Bone marrow (tissue), 2 donors: ENCODE data around the gene SPTLC1.
"Not testable (repeated sequence)": the region's sequence is repeated elsewhere in the genome, so short reads cannot be mapped to it uniquely, and the experiment has no call there.

Source experiments
- DNase-seq, 2 donors: peaks; one replicate each; lab custom pipeline; 2025; lab: John Stamatoyannopoulos, UW

Gene SPTLC1

GRCh38 chr9:92030367-92030766 is 84.8 kb downstream of the SPTLC1 start:
- no peak for DNase-seq

DNA sequence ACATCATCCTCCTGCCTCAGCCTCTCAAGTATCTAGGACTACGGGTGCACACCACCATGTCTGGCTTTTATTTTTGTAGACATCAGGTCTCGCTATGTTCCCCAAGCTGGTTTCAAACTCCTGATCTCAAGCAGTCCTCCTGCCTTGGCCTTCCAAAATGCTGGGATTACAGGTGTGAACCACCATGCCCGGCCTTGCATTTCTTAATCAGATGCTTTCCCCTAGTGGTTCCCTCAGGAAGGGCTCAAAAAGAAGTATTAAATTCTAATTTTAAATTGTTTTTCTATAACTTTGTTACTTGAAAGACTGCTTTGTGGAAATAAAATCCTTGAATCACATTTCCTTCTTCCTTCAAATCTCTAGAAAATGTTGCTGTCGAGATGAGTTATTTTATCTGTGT is 85.7 kb downstream of the SPTLC1 start:
- no peak for DNase-seq

GRCh38 chr9:92026206-92027002 is 88.8 kb downstream of the SPTLC1 start:
- no peak for DNase-seq

DNA sequence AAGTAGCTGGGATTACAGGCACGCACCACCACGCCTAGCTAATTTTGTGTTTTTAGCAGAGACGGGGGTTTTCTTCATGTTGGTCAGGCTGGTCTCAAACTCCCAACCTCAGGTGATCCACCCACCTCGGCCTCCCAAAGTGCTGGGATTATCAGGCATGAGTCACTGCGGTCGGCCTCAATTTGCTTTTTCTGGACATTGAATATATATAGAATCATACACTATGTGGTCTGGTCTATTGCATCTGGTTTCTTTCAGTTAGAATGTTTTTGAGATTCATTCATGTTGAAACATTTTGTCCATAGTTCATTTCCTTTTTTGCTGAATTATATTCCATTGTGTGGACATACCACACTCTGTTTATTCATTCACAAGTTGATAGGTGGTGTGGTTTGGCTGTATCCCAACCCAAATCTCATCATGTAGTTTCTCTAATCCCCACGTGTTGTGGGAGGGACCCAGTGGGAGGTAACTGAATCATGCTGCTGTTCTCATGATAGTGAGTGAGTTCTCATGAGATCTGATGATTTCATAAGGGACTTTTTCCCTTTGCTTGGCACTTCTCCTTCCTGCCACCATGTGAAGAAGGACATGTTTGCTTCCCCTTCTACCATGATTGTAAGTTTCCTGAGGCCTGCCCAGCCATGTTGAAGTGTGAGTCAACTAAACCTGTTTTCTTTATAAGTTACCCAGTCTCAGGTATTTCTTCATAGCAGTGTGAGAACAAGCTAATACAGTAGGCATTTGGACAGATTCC is 93.2 kb downstream of the SPTLC1 start:
- not testable (repeated sequence) for DNase-seq

GRCh38 chr9:92019658-92020057 is 95.6 kb downstream of the SPTLC1 start:
- no peak for DNase-seq

DNA sequence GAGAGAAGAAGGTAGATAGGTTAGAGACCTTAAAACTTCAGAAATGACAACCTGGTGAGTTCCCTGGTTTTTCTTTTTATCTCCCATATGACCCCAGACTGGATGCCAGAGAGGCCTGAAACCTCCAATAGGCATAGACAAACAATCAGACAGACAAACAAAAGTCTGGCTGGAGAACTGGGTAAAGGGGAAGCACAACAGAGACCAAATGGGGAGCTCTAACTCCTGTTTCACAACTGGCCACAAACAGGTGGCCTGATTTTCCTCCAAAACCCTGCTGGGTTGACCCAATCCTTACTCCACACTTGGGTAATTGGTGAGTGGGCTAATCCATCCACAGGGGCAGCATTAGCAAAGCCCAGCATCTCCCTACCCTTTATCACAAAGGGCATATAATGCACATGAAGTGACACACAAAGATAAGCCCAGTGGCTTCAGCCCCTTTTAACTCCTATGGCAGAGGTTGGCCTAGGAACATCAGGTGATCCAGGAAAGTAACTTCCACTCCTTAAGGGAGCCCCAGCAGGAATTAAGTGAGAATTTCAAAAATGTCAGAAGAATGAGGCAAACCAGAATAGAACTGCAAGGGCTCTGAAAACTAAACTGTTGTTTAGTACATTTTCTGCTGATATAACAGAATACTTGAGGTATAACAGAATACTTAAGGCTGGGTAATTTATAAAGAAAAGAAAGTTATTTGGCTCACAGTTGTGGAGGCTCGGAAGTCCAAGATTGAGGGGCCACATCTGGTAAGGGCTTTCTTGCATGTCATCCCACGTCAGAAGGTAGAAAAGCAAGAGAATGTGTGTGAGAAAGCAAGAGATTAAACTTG is 104.3 kb downstream of the SPTLC1 start:
- DNase-seq, result no peak

DNA sequence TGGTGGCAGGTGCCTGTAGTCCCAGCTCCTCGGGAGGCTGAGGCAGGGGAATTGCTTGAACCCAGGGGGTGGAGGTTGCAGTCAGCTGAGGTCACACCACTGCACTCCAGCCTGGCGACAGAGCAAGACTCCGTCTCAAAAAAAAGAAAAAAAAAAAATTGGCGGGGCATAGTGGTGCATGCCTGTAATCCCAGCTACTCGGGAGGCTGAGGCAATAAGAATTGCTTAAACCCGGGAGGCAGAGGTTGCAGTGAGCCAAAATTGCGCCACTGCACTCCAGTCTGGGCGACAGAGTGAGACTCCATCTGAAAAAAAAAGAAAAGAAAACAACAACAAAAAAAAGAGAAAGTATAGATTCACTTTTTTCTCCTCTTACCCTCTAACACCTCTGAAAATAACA is 105.0 kb downstream of the SPTLC1 start:
- DNase-seq, result not testable (repeated sequence)

DNA sequence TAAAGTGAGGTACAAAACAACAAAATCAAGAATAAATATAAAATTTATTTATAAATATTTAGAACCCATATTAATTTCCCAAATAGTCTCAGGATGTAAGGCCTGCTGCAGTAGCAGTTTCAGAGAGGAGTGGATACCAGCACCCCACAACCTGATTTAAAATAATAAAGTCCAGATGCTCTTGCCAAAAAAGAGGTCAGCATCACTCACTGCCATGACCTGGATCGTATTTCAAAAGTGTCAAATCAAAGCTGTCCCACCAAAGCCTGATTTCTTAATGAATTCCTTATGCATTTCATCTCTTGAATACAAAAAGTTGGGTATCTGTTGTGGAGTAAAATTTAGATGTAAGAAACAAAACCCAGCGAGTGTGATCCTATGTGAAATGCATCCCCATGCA is 107.2 kb downstream of the SPTLC1 start:
- no peak for DNase-seq

DNA sequence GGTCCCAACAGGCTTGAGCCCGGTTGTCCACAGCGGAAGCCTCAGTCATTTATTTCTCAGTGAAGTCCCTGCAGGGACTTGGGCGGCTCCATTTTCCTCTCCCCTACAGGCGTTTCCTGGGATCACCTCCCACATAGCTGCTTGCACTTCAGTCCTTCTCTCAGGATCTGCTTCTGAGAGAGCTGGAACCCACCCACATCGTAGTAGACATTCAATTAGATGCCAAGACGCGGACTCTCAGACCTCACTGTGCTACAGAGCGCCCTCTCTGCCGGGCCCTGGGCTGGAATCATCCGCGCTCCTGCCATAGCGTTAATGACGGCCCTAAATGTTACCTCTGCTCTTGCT is 111.2 kb downstream of the SPTLC1 start:
- no peak for DNase-seq

DNA sequence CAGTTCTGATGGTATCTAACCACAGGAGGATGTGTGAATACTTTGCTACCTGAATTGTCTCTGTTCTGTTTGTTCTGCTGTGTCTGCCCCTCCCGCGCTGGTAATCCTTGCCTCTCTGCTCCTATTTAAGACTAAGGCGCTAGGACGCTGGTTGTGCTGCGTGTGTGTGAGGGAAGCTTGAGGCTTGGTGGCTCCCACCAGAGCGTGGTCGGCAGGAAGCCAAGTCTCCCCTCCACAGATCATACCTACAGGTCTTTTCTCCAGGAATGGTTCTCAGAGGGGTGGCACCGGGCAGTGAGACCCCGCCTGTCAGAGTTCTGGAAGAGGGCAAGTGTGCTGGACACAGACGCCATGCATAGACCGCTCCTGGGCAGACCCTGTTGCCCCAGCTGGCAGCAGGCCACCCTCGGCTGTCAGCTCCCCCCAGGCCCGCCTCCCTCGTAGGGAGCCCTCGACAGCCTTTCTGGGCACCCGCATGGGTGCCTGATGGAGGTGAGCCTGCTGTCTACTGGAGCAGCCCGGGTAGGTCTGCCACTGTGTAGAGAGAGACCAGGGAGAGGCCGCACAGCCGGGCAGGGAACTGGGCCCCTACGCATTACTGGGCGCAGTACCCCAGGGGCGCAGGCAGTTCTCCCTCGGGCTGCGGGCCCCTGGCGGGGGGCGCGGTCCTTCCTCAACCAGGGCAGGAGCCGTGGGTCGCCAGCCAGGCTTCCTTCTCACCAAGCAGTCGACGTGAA is 111.7 kb downstream of the SPTLC1 start:
- DNase-seq, result no peak

DNA sequence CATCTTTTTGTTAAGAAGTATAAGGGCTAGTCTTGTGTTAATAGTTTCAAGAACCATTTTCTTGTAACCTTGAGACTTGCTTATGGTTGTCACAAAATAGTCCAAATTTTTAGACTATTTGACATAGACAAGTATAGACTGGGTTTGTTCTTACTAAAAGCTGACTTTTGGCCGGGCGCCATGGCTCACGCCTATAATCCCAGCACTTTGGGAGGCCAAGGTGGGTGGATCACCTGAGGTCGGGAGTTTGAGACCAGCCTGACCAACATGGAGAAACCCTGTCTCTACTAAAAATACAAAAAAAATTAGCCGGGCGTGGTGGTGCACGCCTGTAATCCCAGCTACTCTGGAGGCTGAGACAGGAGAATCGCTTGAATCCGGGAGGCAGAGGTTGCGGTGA is 113.3 kb downstream of the SPTLC1 start:
- not testable (repeated sequence) for DNase-seq

- DNase-seq, result no peak
These were observed 114.0 kb downstream of the SPTLC1 start for GRCh38 chr9:92001244-92001643.

DNA sequence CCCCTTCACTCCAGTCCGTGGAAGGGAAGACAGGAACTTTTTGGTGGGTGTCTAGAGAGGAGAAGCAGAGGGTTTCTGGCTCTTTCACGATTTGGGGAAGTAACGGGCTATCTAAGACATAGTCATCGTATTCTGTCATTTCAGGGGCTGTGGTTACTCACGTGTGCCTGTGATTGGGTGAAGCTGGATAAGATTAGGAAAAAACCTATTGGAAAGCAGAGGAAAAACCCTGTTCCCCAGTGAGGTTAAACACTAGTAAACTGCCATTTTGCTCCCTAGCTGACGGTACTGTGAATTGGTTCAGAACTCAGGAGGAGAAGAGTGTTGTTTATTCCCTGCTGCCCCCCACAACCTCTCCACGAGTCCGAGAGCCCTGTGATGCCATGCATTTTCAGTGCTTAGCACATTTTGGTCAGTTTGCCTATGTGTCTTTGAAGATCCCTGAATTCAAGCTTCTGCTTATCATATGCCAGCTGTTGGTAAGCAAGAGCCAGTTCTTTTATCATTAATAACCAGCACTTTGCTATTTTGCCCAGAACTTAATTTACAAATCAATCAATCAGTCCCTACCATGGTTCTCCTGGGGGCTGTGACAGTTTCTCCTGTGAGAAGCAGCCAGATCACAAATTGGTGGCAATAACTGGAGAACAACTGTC is 120.1 kb downstream of the SPTLC1 start:
- no peak for DNase-seq

GRCh38 chr9:91994422-91994821 is 120.8 kb downstream of the SPTLC1 start:
- DNase-seq, result no peak

GRCh38 chr9:91992461-91993041 is 122.7 kb downstream of the SPTLC1 start:
- DNase-seq, result no peak

DNA sequence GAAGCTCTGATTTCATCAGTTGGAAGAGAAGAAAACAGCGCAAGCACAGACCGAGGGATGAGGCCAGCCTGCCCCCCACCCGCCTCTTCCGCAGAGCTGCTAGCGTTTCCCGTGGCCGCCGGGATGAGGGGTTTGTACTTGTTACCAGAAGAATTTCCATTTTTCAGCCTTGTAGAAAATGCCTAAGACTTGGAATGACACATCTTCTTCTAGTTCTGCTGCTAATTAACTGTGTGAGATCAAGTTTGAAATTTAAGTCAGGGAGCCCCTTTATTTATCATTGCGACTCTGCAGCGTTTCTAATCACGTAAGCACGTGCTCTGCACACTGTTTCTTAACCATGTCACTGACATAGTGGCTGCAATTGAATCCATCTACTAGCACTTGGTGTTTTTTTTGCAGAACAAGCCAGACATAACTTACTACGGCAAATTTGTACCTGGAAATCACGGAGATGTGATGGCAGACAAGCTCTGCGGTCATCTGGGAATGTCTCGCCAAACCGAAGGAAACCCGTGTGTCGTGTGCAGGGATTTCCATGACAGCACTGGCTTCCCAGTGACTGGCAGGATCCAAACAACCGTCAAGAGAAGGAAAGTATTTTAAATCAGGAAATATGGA is 123.4 kb downstream of the SPTLC1 start:
- DNase-seq, result no peak

DNA sequence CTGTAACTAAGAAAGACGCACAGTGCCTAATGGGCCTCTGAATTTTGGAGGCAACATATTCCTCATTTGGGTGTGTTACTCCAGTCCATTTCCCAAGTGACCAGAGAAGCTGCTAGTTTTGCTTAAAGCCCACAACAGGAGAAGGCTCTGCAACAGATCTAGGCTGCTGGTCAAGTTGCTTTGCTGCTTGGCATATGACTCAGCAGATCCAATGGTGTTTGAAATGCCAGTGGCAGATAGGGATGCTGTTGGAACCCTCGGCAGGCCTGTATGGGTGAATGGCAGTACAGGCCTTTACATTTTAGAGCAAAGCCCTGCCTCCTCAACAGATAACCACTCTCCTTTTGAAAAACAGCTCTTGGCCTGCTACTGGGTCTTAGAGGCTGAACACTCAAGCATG is 129.0 kb downstream of the SPTLC1 start:
- DNase-seq, result no peak

- no peak for DNase-seq
These were observed 129.5 kb downstream of the SPTLC1 start for GRCh38 chr9:91985692-91986091.
